GM12891 (cell line): Measurements from ENCODE around the gene ANKRD28.
"Not testable (repeated sequence)": the region's sequence is repeated elsewhere in the genome, so short reads cannot be mapped to it uniquely, and the experiment has no call there.

Source experiments
- DNase-seq: peaks from one replicate; pipeline ENCODE4 v3.0.0; 2011; ENCODE audit warnings: low spot score; ENCODE audit not compliant: insufficient read length
- FAIRE-seq: peaks from 2 replicates; lab custom pipeline; 2011; peaks lifted over from hg19 to GRCh38; lab: Jason Lieb, UNC
- PAX5 ChIP-seq: IDR thresholded peaks from 2 replicates; pipeline ENCODE4 v1.6.1; 2011; ENCODE audit warnings: low read length, moderate library complexity, mild to moderate bottlenecking; ENCODE audit not compliant: insufficient read depth, severe bottlenecking
- POLR2A ChIP-seq: IDR thresholded peaks from 2 replicates; pipeline ENCODE4 v1.6.1; 2011; ENCODE audit warnings: low read depth, low read length, control low read depth
- POLR2AphosphoS5 ChIP-seq: IDR thresholded peaks from 2 replicates; pipeline ENCODE4 v1.6.1; 2011; ENCODE audit warnings: low read depth, low read length, control low read depth
- POU2F2 ChIP-seq: IDR thresholded peaks from 2 replicates; pipeline ENCODE4 v1.6.1; 2011; ENCODE audit warnings: low read depth, mild to moderate bottlenecking, control low read depth, low read length, moderate library complexity
- SPI1 ChIP-seq: IDR thresholded peaks from 2 replicates; pipeline ENCODE4 v1.6.1; 2011; ENCODE audit warnings: low read depth, low read length, control low read depth
- TAF1 ChIP-seq: IDR thresholded peaks from 2 replicates; pipeline ENCODE4 v1.6.1; 2011; ENCODE audit warnings: low read depth, low read length, control low read depth

The ANKRD28 gene

GRCh38 chr3:15820911-15821310 is 23.1 kb upstream of the ANKRD28 start:
- FAIRE-seq (no peak), DNase-seq (no peak)
- TF ChIP-seq TAF1 (no peak), POLR2A (no peak), SPI1 (no peak), POLR2AphosphoS5 (no peak), PAX5 (no peak), POU2F2 (no peak)

- DNase-seq = no peak
- FAIRE-seq = no peak
These were observed 21.8 kb upstream of the ANKRD28 start for GRCh38 chr3:15819576-15819975.

GRCh38 chr3:15819043-15819442 is 21.3 kb upstream of the ANKRD28 start:
- no peak for TF ChIP-seq SPI1
- TF ChIP-seq POLR2AphosphoS5 = no peak
- no peak for TF ChIP-seq POU2F2
- TF ChIP-seq POLR2A = no peak
- no peak for TF ChIP-seq TAF1
- TF ChIP-seq PAX5 = no peak
- DNase-seq (no peak), FAIRE-seq (no peak)

More at GRCh38 chr3:15819576-15819975, 21.8 kb upstream of the ANKRD28 start:
- TF ChIP-seq TAF1 (no peak), POU2F2 (no peak), POLR2AphosphoS5 (no peak), PAX5 (no peak), POLR2A (no peak), SPI1 (no peak)

GRCh38 chr3:15815696-15816095 is 17.9 kb upstream of the ANKRD28 start:
- TF ChIP-seq POU2F2 (no peak), SPI1 (no peak), POLR2A (no peak), PAX5 (no peak)
- FAIRE-seq (no peak), DNase-seq (no peak)

- FAIRE-seq, DNase-seq: not testable (repeated sequence)
These were observed 15.3 kb upstream of the ANKRD28 start for GRCh38 chr3:15813079-15813478.

GRCh38 chr3:15812183-15812582 is 14.4 kb upstream of the ANKRD28 start:
- no peak for FAIRE-seq
- TF ChIP-seq TAF1 (no peak), POU2F2 (no peak), SPI1 (no peak), POLR2A (no peak), PAX5 (no peak), POLR2AphosphoS5 (no peak)

GRCh38 chr3:15810702-15811101 is 12.9 kb upstream of the ANKRD28 start:
- FAIRE-seq = no peak
- DNase-seq = no peak
- TF ChIP-seq SPI1 = no peak
- TF ChIP-seq TAF1 = no peak
- TF ChIP-seq POU2F2 = no peak
- TF ChIP-seq POLR2AphosphoS5 = no peak
- no peak for TF ChIP-seq POLR2A
- no peak for TF ChIP-seq PAX5

More at GRCh38 chr3:15812183-15812582, 14.4 kb upstream of the ANKRD28 start:
- no peak for DNase-seq

- FAIRE-seq (no peak), DNase-seq (no peak)
- TF ChIP-seq SPI1 (no peak), PAX5 (no peak), POU2F2 (no peak), POLR2A (no peak), TAF1 (no peak), POLR2AphosphoS5 (no peak)
These were observed 11.5 kb upstream of the ANKRD28 start for GRCh38 chr3:15809313-15809712.

GRCh38 chr3:15808679-15809310 is 11.0 kb upstream of the ANKRD28 start:
- FAIRE-seq (peak; percentile 85), DNase-seq (no peak)
- TF ChIP-seq TAF1 (no peak), POU2F2 (no peak), PAX5 (no peak), POLR2A (no peak), SPI1 (no peak), POLR2AphosphoS5 (no peak)

- no peak for DNase-seq
- peak; percentile 67 for FAIRE-seq
These were observed 8.0 kb upstream of the ANKRD28 start for GRCh38 chr3:15805756-15806266.

More at GRCh38 chr3:15805756-15806266, 8.0 kb upstream of the ANKRD28 start:
- TF ChIP-seq SPI1 (peak; percentile 47; the same call in 1 of the 2 replicates), PAX5 (no peak)
